IMR-90 (cell line): ENCODE data around the gene DRC7. TPM values are rescaled to one million over a fixed set of nuclear protein-coding genes. Genes with fewer than 3 reads are reported as not detected.

Experiments used
- ATAC-seq: fragments of 200-7000 bp; cut with Tn5 transposase; 2 replicates; pipeline ENCODE4 v1.9.1; 2020; ENCODE audit warnings: low read depth, mild to moderate bottlenecking, moderate library complexity
- BruUV-seq: library from RNA; stranded (reverse); fragments of 400-500 nt; replicated peaks from 2 replicates; lab custom pipeline; 2021; lab: Mats Ljungman, UMichigan
- CTCF ChIA-PET: fragments of 300-600 bp; formaldehyde crosslinking; extraction: SDS; loops from one replicate; lab custom pipeline; 2021; ENCODE audit warnings: antibody characterized with exemption; lab: Yijun Ruan, JAX
- POLR2A ChIA-PET: fragments of 300-600 bp; sonication (Branson Sonifier 250); formaldehyde crosslinking; loops from one replicate; lab custom pipeline; 2022; ENCODE audit warnings: antibody characterized with exemption; ENCODE audit not compliant: unreplicated experiment; lab: Charles Lee
- DNase-seq: peaks from one replicate; pipeline ENCODE4 v3.0.0; 2013
- H2AFZ ChIP-seq: replicated peaks from 2 replicates; pipeline ENCODE3; 2013; ENCODE audit warnings: low read length, mild to moderate bottlenecking; ENCODE audit not compliant: poor library complexity
- H2AK5ac ChIP-seq: 2 replicates; pipeline ENCODE4 v1.6.1; 2013; ENCODE audit warnings: low read depth, low read length, inconsistent platforms
- H2AK9ac ChIP-seq: replicated peaks from 2 replicates; pipeline ENCODE3; 2013; ENCODE audit warnings: mild to moderate bottlenecking, low read depth, low read length, moderate library complexity; ENCODE audit not compliant: poor library complexity
- H2BK120ac ChIP-seq: 2 replicates; pipeline ENCODE4 v1.6.1; 2013; ENCODE audit warnings: low read depth, low read length, inconsistent platforms
- H2BK15ac ChIP-seq: 3 replicates; pipeline ENCODE4 v1.6.1; 2013; ENCODE audit warnings: low read depth, low read length, inconsistent platforms
- H2BK20ac ChIP-seq: 2 replicates; pipeline ENCODE4 v1.6.1; 2013; ENCODE audit warnings: low read depth, mild to moderate bottlenecking, inconsistent platforms, low read length, moderate library complexity
- H2BK5ac ChIP-seq: 2 replicates; pipeline ENCODE4 v1.6.1; 2013; ENCODE audit warnings: mild to moderate bottlenecking, low read depth, low read length, inconsistent platforms; ENCODE audit not compliant: poor library complexity, severe bottlenecking
- H3K14ac ChIP-seq: replicated peaks from 2 replicates; pipeline ENCODE4 v1.6.1; 2013; ENCODE audit warnings: low read depth, low read length, inconsistent platforms
- H3K18ac ChIP-seq: 2 replicates; pipeline ENCODE4 v1.6.1; 2013; ENCODE audit warnings: low read depth, low read length, control low read depth
- H3K23ac ChIP-seq: 2 replicates; pipeline ENCODE4 v1.6.1; 2013; ENCODE audit warnings: low read depth, low read length, inconsistent platforms
- H3K27ac ChIP-seq: 2 replicates; pipeline ENCODE4 v1.5.1; 2013; ENCODE audit warnings: mild to moderate bottlenecking, control low read depth, low read length; ENCODE audit not compliant: insufficient read depth
- H3K27me3 ChIP-seq: 2 replicates; pipeline ENCODE4 v1.6.1; 2013; ENCODE audit warnings: low read length; ENCODE audit not compliant: control insufficient read depth, insufficient read depth
- H3K36me3 ChIP-seq: 2 replicates; pipeline ENCODE4 v1.6.1; 2013; ENCODE audit warnings: low read length, mixed read lengths; ENCODE audit not compliant: control insufficient read depth, insufficient read depth
- H3K4ac ChIP-seq: 2 replicates; pipeline ENCODE4 v1.6.1; 2013; ENCODE audit warnings: low read depth, low read length, inconsistent platforms
- H3K4me1 ChIP-seq: 2 replicates; pipeline ENCODE4 v1.6.1; 2013; ENCODE audit warnings: low read length, mixed read lengths; ENCODE audit not compliant: control insufficient read depth, insufficient read depth
- H3K4me2 ChIP-seq: 2 replicates; pipeline ENCODE4 v1.6.1; 2013; ENCODE audit warnings: low read depth, mild to moderate bottlenecking, control low read depth, low read length, moderate library complexity
- H3K4me3 ChIP-seq: 2 replicates; pipeline ENCODE4 v1.5.1; 2013; ENCODE audit warnings: low read depth, mild to moderate bottlenecking, control low read depth, low read length, moderate library complexity; ENCODE audit not compliant: insufficient read depth
- H3K56ac ChIP-seq: 2 replicates; pipeline ENCODE4 v1.6.1; 2013; ENCODE audit warnings: low read length, inconsistent platforms; ENCODE audit not compliant: insufficient read depth; ENCODE audit errors: extremely low read depth
- H3K79me1 ChIP-seq, 2 experiments: 2 replicates each; pipeline ENCODE4 v1.6.1; 2013; ENCODE audit warnings: low read length in 2 of 2, inconsistent platforms in 1 of 2, low read depth in 1 of 2
- H3K9ac ChIP-seq: 2 replicates; pipeline ENCODE4 v1.6.1; 2013; ENCODE audit warnings: low read depth, low read length, control low read depth
- H3K9me1 ChIP-seq: 2 replicates; pipeline ENCODE4 v1.6.1; 2013; ENCODE audit warnings: low read length, inconsistent platforms; ENCODE audit not compliant: insufficient read depth
- H3K9me3 ChIP-seq: 2 replicates; pipeline ENCODE4 v1.6.1; 2013; ENCODE audit warnings: low read length; ENCODE audit not compliant: control insufficient read depth, insufficient read depth
- H4K20me1 ChIP-seq: 2 replicates; pipeline ENCODE4 v1.6.1; 2013; ENCODE audit warnings: low read length, inconsistent platforms; ENCODE audit not compliant: insufficient read depth
- H4K5ac ChIP-seq: 2 replicates; pipeline ENCODE4 v1.6.1; 2013; ENCODE audit warnings: mild to moderate bottlenecking, low read depth, low read length, control low read depth
- H4K8ac ChIP-seq, 2 experiments: 2 replicates each; pipeline ENCODE4 v1.6.1; 2013; ENCODE audit warnings: low read depth in 2 of 2, low read length in 2 of 2, control low read depth in 1 of 2, inconsistent platforms in 1 of 2
- H4K91ac ChIP-seq: 2 replicates; pipeline ENCODE4 v1.6.1; 2013; ENCODE audit warnings: low read depth, low read length, inconsistent platforms; ENCODE audit not compliant: insufficient read depth
- BHLHE40 ChIP-seq: fragments of 150-350 bp; IDR thresholded peaks from 2 replicates; pipeline ENCODE4 v1.6.1; 2016; ENCODE audit warnings: mild to moderate bottlenecking, low read depth, low read length
- MAZ ChIP-seq: IDR thresholded peaks from 2 replicates; pipeline ENCODE4 v1.6.1; 2012; ENCODE audit warnings: low read depth, mild to moderate bottlenecking, low read length, improper control_type of control experiment, moderate library complexity, borderline replicate concordance
- POLR2A ChIP-seq: IDR thresholded peaks from 2 replicates; pipeline ENCODE4 v1.6.1; 2012; ENCODE audit warnings: mild to moderate bottlenecking, low read depth, low read length
- RCOR1 ChIP-seq: IDR thresholded peaks from 2 replicates; pipeline ENCODE4 v1.6.1; 2012; ENCODE audit warnings: mild to moderate bottlenecking, low read length, improper control_type of control experiment; ENCODE audit not compliant: insufficient replicate concordance
- WGBS, 2 experiments: methylation state at CpG; one replicate each; pipeline versions ENCODE4 v1.1.5 to v1.1.7; 2013; ENCODE audit warnings: missing lambda C conversion rate in 2 of 2; ENCODE audit not compliant: insufficient read length in 1 of 2; ENCODE audit errors: extremely low coverage in 2 of 2; 5-methylcytosine and 5-hydroxymethylcytosine counted together
- dilution Hi-C: fragments of 300-500 bp; cut with HindIII; formaldehyde crosslinking; loops from one replicate; pipeline ENCODE4 v1.14.3; 2018; ENCODE audit warnings: low sequenced_read_pairs; ENCODE audit not compliant: unreplicated experiment
- in situ Hi-C: fragments of 300-500 bp; cut with MboI; formaldehyde crosslinking; loops from 3 replicates; pipeline ENCODE4 v1.14.3; 2019; ENCODE audit warnings: low sequenced_read_pairs, inconsistent platforms, mixed read lengths
- intact Hi-C: fragments of 100-400 bp; cut with micrococcal nuclease; formaldehyde crosslinking; loops from 2 replicates; pipeline ENCODE4 v1.10.0; 2022
- polyA plus RNA-seq, 3 experiments: library from polyadenylated mRNA; depleted of rRNA; stranded (reverse); fragments of >200 nt; gene quantifications; 2 replicates each; pipeline ENCODE4 v1.2.3, GENCODE V29; 2012; ENCODE audit warnings: low replicate concordance in 1 of 3
- total RNA-seq: library from RNA; depleted of rRNA; stranded (reverse); fragments of >200 nt; gene quantifications from 2 replicates; pipeline ENCODE4 v1.2.3, GENCODE V29; 2012

Gene DRC7
- total and polyA plus RNA-seq, 2 of the 4 experiments (the other 2 are of a cell fraction): not detected

DNA sequence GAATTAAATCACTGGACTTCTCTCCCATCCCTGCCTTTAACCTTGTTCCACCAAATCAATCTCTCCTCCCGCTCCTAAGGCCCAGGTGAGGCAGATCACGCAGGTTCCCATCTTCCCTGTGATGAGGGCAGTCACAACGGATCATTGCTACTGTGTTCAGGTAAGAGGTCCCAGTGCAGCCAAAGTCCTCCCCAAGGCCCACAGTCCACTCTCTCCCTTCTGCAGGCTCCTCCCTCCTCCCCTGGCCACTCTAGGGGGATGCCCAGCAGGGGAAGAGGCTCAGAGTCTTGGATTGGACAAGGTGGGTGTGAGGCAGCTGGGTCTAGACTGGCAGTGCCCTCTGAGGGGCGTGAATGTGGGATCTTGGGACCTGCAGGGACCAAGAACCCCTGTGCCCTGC lies 29.1 kb upstream of the DRC7 start:
- Histone ChIP-seq H3K9me1 (no peaks in the 10 kb centered on the region; the same call in 1 of the 2 replicates), H3K56ac (no peak overlapping the region), H2BK120ac (no peak overlapping the region), H4K8ac (no peak overlapping the region), H3K9ac (no peak overlapping the region), H4K5ac (no peak overlapping the region), H3K4me3 (no peak overlapping the region), H2BK20ac (no peak overlapping the region), H2BK5ac (no peak overlapping the region), H2AK5ac (no peak overlapping the region), H3K4ac (no peak overlapping the region), H3K18ac (no peak overlapping the region), H4K91ac (no peak overlapping the region), H3K36me3 (no peaks in the 10 kb centered on the region), H3K79me1 (no peaks in the 10 kb centered on the region), H3K9me3 (no peaks in the 10 kb centered on the region), H3K27me3 (peaks cover 17% of the 10 kb centered on the region), H3K27ac (no peak overlapping the region), H2BK15ac (no peak overlapping the region), H2AFZ (no peak overlapping the region), H3K4me1 (no peaks in the 10 kb centered on the region), H3K14ac (no peak overlapping the region), H3K23ac (no peak overlapping the region), H2AK9ac (no peak overlapping the region), H3K4me2 (no peak overlapping the region), H4K20me1 (no peaks in the 10 kb centered on the region; the same call in 1 of the 2 replicates)
- WGBS, 2 experiments: 80% methylated on average over 1 of the region's 4 CpGs; no CpG with 5 or more reads in 1 of the 2 experiments
- intact Hi-C loops: no loop called here
- ATAC-seq (no peak), DNase-seq (no peak)
- dilution Hi-C loops: no loop called here
- in situ Hi-C loops: no loop called here
- BruUV-seq: no TSS peak
- TF ChIP-seq RCOR1: no peak
- no peak for TF ChIP-seq POLR2A
- no peak for TF ChIP-seq MAZ
- no peak for TF ChIP-seq BHLHE40
- CTCF ChIA-PET: no interaction called here
- POLR2A ChIA-PET: no interaction called here
